ENCODE data around the gene TBC1D22A.

- TF ChIP-seq CTCF (conservative IDR thresholded peaks at IDR 0.05; ENCODE audit: low read depth, low read length) (no peak), EZH2 (IDR thresholded peaks at IDR 0.05; ENCODE audit: low read length, unreplicated experiment) (no peak)
Measured at GRCh38 chr22:46796566-46797195, 34.2 kb downstream of the TBC1D22A start.

Measured in PC-3 (cell line).